ENCODE results near the gene ARHGAP44. TPM values are rescaled to one million over a fixed set of nuclear protein-coding genes. Genes with fewer than 3 reads are reported as not detected.

ARHGAP44 gene
- total RNA-seq, 1 donor from 2014 or later, result 7.9 TPM

GRCh38 chr17:12996941-12997340 is 207.6 kb downstream of the ARHGAP44 start:
- no peak for DNase-seq
- ATAC-seq (ENCODE audit: poor library complexity), result no peak
- intact Hi-C loops (cut with DNase I), result no loop called here

- no peak for ATAC-seq (ENCODE audit: poor library complexity)
- intact Hi-C loops (cut with DNase I), result no loop called here
- no peak for DNase-seq
These were observed 209.2 kb downstream of the ARHGAP44 start for GRCh38 chr17:12998461-12998860.

- intact Hi-C loops (cut with DNase I), result no loop called here
- DNase-seq (no peak), ATAC-seq (ENCODE audit: poor library complexity) (no peak)
These were observed 209.6 kb downstream of the ARHGAP44 start for GRCh38 chr17:12998874-12999273.

- intact Hi-C loops (cut with DNase I), result loop anchor here (10.0 kb wide), 3 partner anchors 456 to 816 kb away; no protein-coding TSS in a partner anchor
These were observed 211.3 kb downstream of the ARHGAP44 start for GRCh38 chr17:13000561-13000960.

GRCh38 chr17:13001991-13002615 is 212.8 kb downstream of the ARHGAP44 start:
- no peak for DNase-seq
- intact Hi-C loops (cut with DNase I), result loop anchor here (10.0 kb wide), 3 partner anchors 457 to 817 kb away; no protein-coding TSS in a partner anchor
- no peak for ATAC-seq (ENCODE audit: poor library complexity)

More at GRCh38 chr17:13000561-13000960, 211.3 kb downstream of the ARHGAP44 start:
- no peak for ATAC-seq (ENCODE audit: poor library complexity)
- no peak for DNase-seq

GRCh38 chr17:13002761-13003453 is 213.6 kb downstream of the ARHGAP44 start:
- intact Hi-C loops (cut with DNase I), result loop anchor here (10.0 kb wide), 3 partner anchors 458 to 818 kb away; no protein-coding TSS in a partner anchor
- ATAC-seq (ENCODE audit: poor library complexity), result peak; percentile 95
- DNase-seq, result peak; percentile 89

GRCh38 chr17:13003454-13003851 is 214.2 kb downstream of the ARHGAP44 start:
- DNase-seq (no peak), ATAC-seq (ENCODE audit: poor library complexity) (peak; percentile 44)
- intact Hi-C loops (cut with DNase I), result loop anchor here (10.0 kb wide), 3 partner anchors 459 to 819 kb away; no protein-coding TSS in a partner anchor

GRCh38 chr17:13003927-13004326 is 214.6 kb downstream of the ARHGAP44 start:
- intact Hi-C loops (cut with DNase I), result loop anchor here (10.0 kb wide), 3 partner anchors 459 to 819 kb away; no protein-coding TSS in a partner anchor
- ATAC-seq (ENCODE audit: poor library complexity), result no peak

GRCh38 chr17:13004336-13004735 is 215.0 kb downstream of the ARHGAP44 start:
- DNase-seq (no peak), ATAC-seq (ENCODE audit: poor library complexity) (no peak)
- intact Hi-C loops (cut with DNase I), result loop anchor here (10.0 kb wide), 3 partner anchors 460 to 820 kb away; no protein-coding TSS in a partner anchor

More at GRCh38 chr17:13003927-13004326, 214.6 kb downstream of the ARHGAP44 start:
- DNase-seq, result no peak

GRCh38 chr17:13005530-13005929 is 216.2 kb downstream of the ARHGAP44 start:
- DNase-seq (no peak), ATAC-seq (ENCODE audit: poor library complexity) (no peak)
- intact Hi-C loops (cut with DNase I), result loop anchor here (10.0 kb wide), 3 partner anchors 461 to 821 kb away; no protein-coding TSS in a partner anchor

GRCh38 chr17:13008461-13008860 is 219.2 kb downstream of the ARHGAP44 start:
- ATAC-seq (ENCODE audit: poor library complexity), result no peak
- intact Hi-C loops (cut with DNase I), result loop anchor here (10.0 kb wide), 3 partner anchors 464 to 824 kb away; no protein-coding TSS in a partner anchor
- no peak for DNase-seq

- DNase-seq, result no peak
- peak; percentile 43 for ATAC-seq (ENCODE audit: poor library complexity)
- intact Hi-C loops (cut with DNase I), result no loop called here
These were observed 221.7 kb downstream of the ARHGAP44 start for GRCh38 chr17:13010959-13011358.

GRCh38 chr17:13014801-13015200 is 225.5 kb downstream of the ARHGAP44 start:
- DNase-seq (no peak), ATAC-seq (ENCODE audit: poor library complexity) (no peak)
- intact Hi-C loops (cut with DNase I), result no loop called here

GRCh38 chr17:13016881-13017654 is 227.8 kb downstream of the ARHGAP44 start:
- DNase-seq (no peak), ATAC-seq (ENCODE audit: poor library complexity) (peak; percentile 32)
- intact Hi-C loops (cut with DNase I), result no loop called here

GRCh38 chr17:13017655-13018459 is 228.6 kb downstream of the ARHGAP44 start, which contains the start of gene ELAC2:
ELAC2 (minus strand) TSS chr17:13018027; CDS start chr17:13017947, 80 bp downstream.
- DNase-seq, result peak; percentile 98
- peak; percentile 100 for ATAC-seq (ENCODE audit: poor library complexity)
- intact Hi-C loops (cut with DNase I), result no loop called here

- ATAC-seq (ENCODE audit: poor library complexity), result peak; percentile 40
These were observed 234.7 kb downstream of the ARHGAP44 start for GRCh38 chr17:13024016-13024415.

GRCh38 chr17:13024526-13025257 is 235.4 kb downstream of the ARHGAP44 start:
- DNase-seq, result peak; percentile 76
- intact Hi-C loops (cut with DNase I), result no loop called here
- ATAC-seq (ENCODE audit: poor library complexity), result peak; percentile 97

More at GRCh38 chr17:13024016-13024415, 234.7 kb downstream of the ARHGAP44 start:
- intact Hi-C loops (cut with DNase I), result no loop called here
- DNase-seq, result no peak

Data from Right ventricle myocardium superior (tissue), 1 donor.